ENCODE measurements around the gene MAP7.

- no peak for TF ChIP-seq NFE2L1 (tag; IDR thresholded peaks at IDR 0.05; ENCODE audit: borderline replicate concordance, low read depth)
- TF ChIP-seq BCLAF1 (IDR thresholded peaks at IDR 0.05; ENCODE audit: borderline replicate concordance in 1 of 2, control insufficient read depth in 1 of 2, low read depth in 2 of 2, low read length in 1 of 2), result no peak
- TF ChIP-seq MXI1 (IDR thresholded peaks at IDR 0.05; ENCODE audit: low read depth, low read length), result no peak
- no peak for TF ChIP-seq ARID1B (IDR thresholded peaks at IDR 0.05)
- TF ChIP-seq ZNF23 (CRISPR knock-in tag; IDR thresholded peaks at IDR 0.05), result no peak
- TF ChIP-seq MYNN (IDR thresholded peaks at IDR 0.05), result no peak
- no peak for TF ChIP-seq MYNN (CRISPR knock-in tag; IDR thresholded peaks at IDR 0.05)
- no peak for TF ChIP-seq HDAC6 (IDR thresholded peaks at IDR 0.05; ENCODE audit: low read depth, low read length)
- TF ChIP-seq ZBTB49 (CRISPR knock-in tag; IDR thresholded peaks at IDR 0.05; ENCODE audit: borderline replicate concordance), result no peak
- TF ChIP-seq NBN (IDR thresholded peaks at IDR 0.05; ENCODE audit: low read depth), result no peak
Measured at GRCh38 chr6:136404627-136405419, 145.4 kb downstream of the MAP7 start.
